ENCODE data around the gene SORBS1.

SORBS1 gene

GRCh38 chr10:95539560-95540284 is 21.4 kb downstream of the SORBS1 start:
- DNase-seq (ENCODE audit: low spot score), result peak; percentile 80

GRCh38 chr10:95538412-95538811 is 22.8 kb downstream of the SORBS1 start:
- DNase-seq (ENCODE audit: low spot score), result no peak

- DNase-seq (ENCODE audit: low spot score), result no peak
Measured at GRCh38 chr10:95537542-95537927, 23.6 kb downstream of the SORBS1 start.

GRCh38 chr10:95536894-95537541 is 24.2 kb downstream of the SORBS1 start:
- DNase-seq (ENCODE audit: low spot score), result no peak

GRCh38 chr10:95536017-95536416 is 25.2 kb downstream of the SORBS1 start:
- peak; percentile 48 for DNase-seq (ENCODE audit: low spot score)

- DNase-seq (ENCODE audit: low spot score), result no peak
Measured at GRCh38 chr10:95535526-95535925, 25.6 kb downstream of the SORBS1 start.

GRCh38 chr10:95533590-95533989 is 27.6 kb downstream of the SORBS1 start:
- DNase-seq (ENCODE audit: low spot score), result no peak

- no peak for DNase-seq (ENCODE audit: low spot score)
Measured at GRCh38 chr10:95532536-95532935, 28.6 kb downstream of the SORBS1 start.

GRCh38 chr10:95531994-95532399 is 29.2 kb downstream of the SORBS1 start:
- no peak for DNase-seq (ENCODE audit: low spot score)

GRCh38 chr10:95531058-95531809 is 29.9 kb downstream of the SORBS1 start:
- DNase-seq (ENCODE audit: low spot score), result no peak

- no peak for DNase-seq (ENCODE audit: low spot score)
Measured at GRCh38 chr10:95530561-95530960, 30.6 kb downstream of the SORBS1 start.

- no peak for DNase-seq (ENCODE audit: low spot score)
Measured at GRCh38 chr10:95530029-95530428, 31.1 kb downstream of the SORBS1 start.

GRCh38 chr10:95526044-95526443 is 35.1 kb downstream of the SORBS1 start:
- no peak for DNase-seq (ENCODE audit: low spot score)

- peak; percentile 56 for DNase-seq (ENCODE audit: low spot score)
Measured at GRCh38 chr10:95525033-95525418, 36.1 kb downstream of the SORBS1 start.

- DNase-seq (ENCODE audit: low spot score), result no peak
Measured at GRCh38 chr10:95524358-95525032, 36.7 kb downstream of the SORBS1 start.

GRCh38 chr10:95522117-95522516 is 39.1 kb downstream of the SORBS1 start:
- DNase-seq (ENCODE audit: low spot score), result no peak

- DNase-seq (ENCODE audit: low spot score), result no peak
Measured at GRCh38 chr10:95520617-95521016, 40.6 kb downstream of the SORBS1 start.

- no peak for DNase-seq (ENCODE audit: low spot score)
Measured at GRCh38 chr10:95518455-95519452, 42.4 kb downstream of the SORBS1 start.

GRCh38 chr10:95517536-95518454 is 43.4 kb downstream of the SORBS1 start:
- no peak for DNase-seq (ENCODE audit: low spot score)

GRCh38 chr10:95516774-95517373 is 44.3 kb downstream of the SORBS1 start:
- no peak for DNase-seq (ENCODE audit: low spot score)

Data from COLO829 (cell line).